MM.1S (cell line): ENCODE data around the gene ATP13A2.

Source experiments
- DNase-seq: peaks from one replicate; pipeline ENCODE4 v3.0.0-alpha.2; 2015
- H2AFZ ChIP-seq: fragments of 300-600 bp; sonication (generic); 2 replicates; pipeline ENCODE4 v1.6.0; 2016; ENCODE audit warnings: antibody characterized with exemption, low read length
- H3F3A ChIP-seq: fragments of 300-600 bp; sonication (generic); 2 replicates; pipeline ENCODE4 v1.6.1; 2016; ENCODE audit warnings: mild to moderate bottlenecking, antibody characterized with exemption, low read length, moderate library complexity, mixed read lengths; ENCODE audit not compliant: insufficient read depth
- H3K27ac ChIP-seq: fragments of 300-600 bp; sonication (generic); 2 replicates; pipeline ENCODE4 v1.5.1; 2016; ENCODE audit warnings: mild to moderate bottlenecking, low read length
- H3K27me3 ChIP-seq: fragments of 300-600 bp; sonication (generic); replicated peaks from 2 replicates; pipeline ENCODE4 v1.6.0; 2016; ENCODE audit warnings: low read length; ENCODE audit not compliant: insufficient read depth
- H3K36me3 ChIP-seq: fragments of 300-600 bp; sonication (generic); replicated peaks from 2 replicates; pipeline ENCODE4 v1.6.1; 2016; ENCODE audit warnings: mild to moderate bottlenecking, low read length, mixed read lengths; ENCODE audit not compliant: insufficient read depth
- H3K4me1 ChIP-seq: fragments of 300-600 bp; sonication (generic); 2 replicates; pipeline ENCODE4 v1.6.1; 2016; ENCODE audit warnings: low read length, mixed read lengths
- H3K4me2 ChIP-seq: fragments of 300-600 bp; sonication (generic); 2 replicates; pipeline ENCODE4 v1.6.0; 2016; ENCODE audit warnings: low read depth, low read length
- H3K4me3 ChIP-seq: fragments of 300-600 bp; sonication (generic); 2 replicates; pipeline ENCODE4 v1.5.1; 2016; ENCODE audit warnings: low read length, mixed read lengths
- H3K79me2 ChIP-seq: fragments of 300-600 bp; sonication (generic); 2 replicates; pipeline ENCODE4 v1.6.1; 2016; ENCODE audit warnings: mixed run types, low read length, mixed read lengths
- H3K9ac ChIP-seq: fragments of 300-600 bp; sonication (generic); 2 replicates; pipeline ENCODE4 v1.6.1; 2016; ENCODE audit warnings: low read length, mixed read lengths
- H3K9me2 ChIP-seq: fragments of 300-600 bp; sonication (generic); replicated peaks from 2 replicates; pipeline ENCODE4 v1.6.1; 2016; ENCODE audit warnings: mild to moderate bottlenecking, low read length, mixed read lengths; ENCODE audit not compliant: insufficient read depth
- H3K9me3 ChIP-seq: fragments of 300-600 bp; sonication (generic); replicated peaks from 2 replicates; pipeline ENCODE4 v1.6.1; 2016; ENCODE audit warnings: mild to moderate bottlenecking, low read length, mixed read lengths; ENCODE audit not compliant: insufficient read depth
- H4K20me1 ChIP-seq: fragments of 300-600 bp; sonication (generic); 2 replicates; pipeline ENCODE4 v1.6.1; 2016; ENCODE audit warnings: mild to moderate bottlenecking, low read length, moderate library complexity, mixed read lengths; ENCODE audit not compliant: insufficient read depth
- CTCF ChIP-seq: fragments of 300-600 bp; sonication (generic); IDR thresholded peaks from 2 replicates; pipeline ENCODE4 v1.5.1; 2016; ENCODE audit warnings: antibody characterized with exemption, low read length, mixed read lengths
- EZH2 ChIP-seq: fragments of 300-600 bp; sonication (generic); optimal IDR thresholded peaks from 2 replicates; pipeline ENCODE3; 2017; ENCODE audit warnings: low read depth, mild to moderate bottlenecking, antibody characterized with exemption, low read length, mixed read lengths
- EZH2phosphoT487 ChIP-seq: fragments of 300-600 bp; sonication (generic); IDR thresholded peaks from 2 replicates; pipeline ENCODE4 v1.6.1; 2018; ENCODE audit warnings: antibody characterized with exemption, low read length

ATP13A2 gene

GRCh38 chr1:17032741-17033140, 21.0 kb upstream of the ATP13A2 start:
- no peak overlapping the region for H3K27ac ChIP-seq
- no peak overlapping the region for H2AFZ ChIP-seq
- no peaks in the 10 kb centered on the region for H4K20me1 ChIP-seq
- TF ChIP-seq EZH2phosphoT487 (no peak), EZH2 (no peak), CTCF (no peak)
- peaks cover 19% of the 10 kb centered on the region for H3K79me2 ChIP-seq
- H3K27me3 ChIP-seq, result no peaks in the 10 kb centered on the region
- H3K4me3 ChIP-seq, result no peak overlapping the region
- H3K4me2 ChIP-seq, result no peak overlapping the region
- H3K9ac ChIP-seq, result no peak overlapping the region
- no peaks in the 10 kb centered on the region for H3K9me3 ChIP-seq
- no peaks in the 10 kb centered on the region for H3K4me1 ChIP-seq
- no peaks in the 10 kb centered on the region for H3F3A ChIP-seq
- H3K36me3 ChIP-seq, result 0 out of 2 replicates have a peak, but pooled peaks cover 3% of the 10 kb centered on the region
- no peaks in the 10 kb centered on the region for H3K9me2 ChIP-seq
- no peak for DNase-seq

GRCh38 chr1:17031436-17031835, 19.7 kb upstream of the ATP13A2 start:
- TF ChIP-seq CTCF, result no peak
- no peak for TF ChIP-seq EZH2phosphoT487
- no peak for TF ChIP-seq EZH2
- no peaks in the 10 kb centered on the region for H3K27me3 ChIP-seq
- no peak overlapping the region for H3K4me3 ChIP-seq
- no peak for DNase-seq
- no peak overlapping the region for H2AFZ ChIP-seq
- H3F3A ChIP-seq, result no peaks in the 10 kb centered on the region
- H3K79me2 ChIP-seq, result peaks cover 12% of the 10 kb centered on the region
- no peak overlapping the region for H3K9ac ChIP-seq
- H3K27ac ChIP-seq, result no peak overlapping the region
- no peaks in the 10 kb centered on the region for H3K9me2 ChIP-seq
- no peak overlapping the region for H3K4me2 ChIP-seq
- no peaks in the 10 kb centered on the region for H4K20me1 ChIP-seq
- H3K9me3 ChIP-seq, result no peaks in the 10 kb centered on the region
- H3K36me3 ChIP-seq, result peaks cover 3% of the 10 kb centered on the region; the same call in 1 of the 2 replicates
- H3K4me1 ChIP-seq, result no peaks in the 10 kb centered on the region

GRCh38 chr1:17030206-17030605, 18.5 kb upstream of the ATP13A2 start:
- no peaks in the 10 kb centered on the region for H3K9me3 ChIP-seq
- H3K27me3 ChIP-seq, result no peaks in the 10 kb centered on the region
- no peaks in the 10 kb centered on the region for H3F3A ChIP-seq
- no peaks in the 10 kb centered on the region for H3K9me2 ChIP-seq
- H2AFZ ChIP-seq, result no peak overlapping the region
- H3K27ac ChIP-seq, result no peak overlapping the region
- H3K79me2 ChIP-seq, result peaks cover 8% of the 10 kb centered on the region; the same call in 1 of the 2 replicates
- H4K20me1 ChIP-seq, result no peaks in the 10 kb centered on the region
- no peak for DNase-seq
- TF ChIP-seq CTCF (no peak), EZH2phosphoT487 (no peak), EZH2 (no peak)
- no peak overlapping the region for H3K4me3 ChIP-seq
- no peaks in the 10 kb centered on the region for H3K4me1 ChIP-seq
- no peak overlapping the region for H3K9ac ChIP-seq
- no peak overlapping the region for H3K4me2 ChIP-seq
- peaks cover 3% of the 10 kb centered on the region; the same call in 1 of the 2 replicates for H3K36me3 ChIP-seq
